NCI-H1694 (cell line): ENCODE results near the gene KCNK5.

Experiments used
- DNase-seq: peaks from one replicate; lab custom pipeline; 2025; lab: John Stamatoyannopoulos, UW

Gene KCNK5

GRCh38 chr6:39215640-39216158 lies 13.6 kb downstream of the KCNK5 start:
- DNase-seq, result no peak

GRCh38 chr6:39214846-39215639 lies 14.2 kb downstream of the KCNK5 start:
- DNase-seq, result no peak

- no peak for DNase-seq
Measured at GRCh38 chr6:39214120-39214813, 15.0 kb downstream of the KCNK5 start.

- DNase-seq, result no peak
Measured at GRCh38 chr6:39213195-39213920, 15.9 kb downstream of the KCNK5 start.

GRCh38 chr6:39211183-39211582 lies 18.1 kb downstream of the KCNK5 start:
- no peak for DNase-seq

- no peak for DNase-seq
Measured at GRCh38 chr6:39210450-39210849, 18.8 kb downstream of the KCNK5 start.

- DNase-seq, result no peak
Measured at GRCh38 chr6:39209911-39210310, 19.4 kb downstream of the KCNK5 start.

GRCh38 chr6:39209360-39209811 lies 19.9 kb downstream of the KCNK5 start:
- no peak for DNase-seq

GRCh38 chr6:39208223-39208739 lies 21.0 kb downstream of the KCNK5 start:
- DNase-seq, result no peak

- no peak for DNase-seq
Measured at GRCh38 chr6:39207416-39208222, 21.7 kb downstream of the KCNK5 start.

- no peak for DNase-seq
Measured at GRCh38 chr6:39206250-39206721, 23.0 kb downstream of the KCNK5 start.

GRCh38 chr6:39204646-39205244 lies 24.5 kb downstream of the KCNK5 start:
- no peak for DNase-seq

GRCh38 chr6:39204160-39204495 lies 25.1 kb downstream of the KCNK5 start:
- no peak for DNase-seq

- DNase-seq, result no peak
Measured at GRCh38 chr6:39203436-39204159, 25.7 kb downstream of the KCNK5 start.

GRCh38 chr6:39202166-39202565 lies 27.1 kb downstream of the KCNK5 start:
- DNase-seq, result no peak

- DNase-seq, result no peak
Measured at GRCh38 chr6:39200498-39201020, 28.7 kb downstream of the KCNK5 start.

- DNase-seq, result no peak
Measured at GRCh38 chr6:39199976-39200375, 29.3 kb downstream of the KCNK5 start.

GRCh38 chr6:39199231-39199940 lies 29.9 kb downstream of the KCNK5 start:
- no peak for DNase-seq

- DNase-seq, result no peak
Measured at GRCh38 chr6:39198528-39198927, 30.7 kb downstream of the KCNK5 start.
